ENCODE results near the gene AP2A2. TPM values are rescaled to one million over a fixed set of nuclear protein-coding genes. Genes with fewer than 3 reads are reported as not detected.

Gene AP2A2
- total RNA-seq, 1 donor from 2014 or later, result 17.7 TPM

DNA sequence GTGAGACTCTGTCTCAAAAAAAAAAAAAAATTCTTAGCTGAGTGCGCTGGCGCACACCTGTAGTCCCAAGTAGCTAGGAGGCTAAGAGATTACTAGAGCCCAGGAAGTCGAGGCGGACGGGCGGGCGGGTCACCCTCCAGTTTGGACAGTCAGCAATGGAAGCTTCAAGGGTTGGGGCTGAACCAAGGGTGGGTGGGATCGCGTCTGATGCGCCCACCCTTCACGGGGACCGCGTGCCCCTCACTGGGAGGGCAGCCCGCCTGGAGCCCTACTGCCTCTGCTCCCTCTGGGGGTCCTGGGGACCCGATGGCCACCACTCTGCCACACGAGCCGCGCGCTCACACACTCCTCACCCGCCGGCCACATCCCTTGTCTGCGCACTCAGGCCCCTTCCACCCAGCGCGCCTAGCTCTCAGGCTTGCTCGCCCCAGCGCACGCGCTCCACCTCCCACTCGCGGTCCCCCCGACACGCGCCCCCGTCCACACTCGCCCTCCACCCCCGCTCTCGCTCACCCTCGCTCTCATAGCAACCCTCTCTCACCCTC lies 15.6 kb upstream of the AP2A2 start:
- Histone ChIP-seq H3K27me3 (ENCODE audit: control insufficient read depth in 3 of 3, insufficient read depth in 3 of 3, low read length in 3 of 3) (no peaks in the 10 kb centered on the region), H3K27ac (ENCODE audit: low read depth, low read length) (peak overlapping the region; percentile 58), H3K36me3 (ENCODE audit: control insufficient read depth in 3 of 3, insufficient read depth in 3 of 3, low read length in 3 of 3) (peaks cover 0 to 6% (median 3%) of the 10 kb centered on the region in 3 donors), H3K4me1 (ENCODE audit: control insufficient read depth in 3 of 3, insufficient read depth in 3 of 3, low read length in 3 of 3) (peaks cover 15 to 29% (median 19%) of the 10 kb centered on the region in 3 donors), H3K9me3 (ENCODE audit: control insufficient read depth in 3 of 3, low read length in 3 of 3) (no peaks in the 10 kb centered on the region), H3K9ac (ENCODE audit: low read depth in 1 of 3, low read length in 3 of 3) (peak overlapping the region; percentile 79 to 89 (median 81)), H3K4me3 (ENCODE audit: low read length in 3 of 3) (peak overlapping the region; percentile 74 to 86 (median 85))

DNA sequence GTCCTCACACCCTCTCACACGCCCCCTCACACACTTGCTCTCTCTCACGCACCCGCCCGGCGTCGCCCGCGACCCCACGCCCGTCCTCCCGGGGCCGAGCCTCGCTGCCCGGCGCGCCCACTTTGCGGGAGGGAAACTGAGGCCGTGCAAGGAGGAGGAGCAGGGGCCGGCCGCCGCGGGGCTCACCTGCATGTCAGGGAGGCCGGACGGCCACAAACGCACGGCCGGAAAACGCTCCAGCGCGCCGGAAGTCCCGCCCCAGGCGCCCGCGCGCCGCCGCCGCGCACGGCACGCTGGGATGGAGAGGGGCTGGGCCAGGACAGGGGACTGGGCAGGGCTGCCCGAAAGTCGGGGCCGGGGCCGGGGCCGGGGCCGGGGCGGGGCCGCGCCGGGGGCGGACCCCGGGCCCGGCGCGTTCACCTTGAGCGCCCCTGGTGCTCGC lies 15.1 kb upstream of the AP2A2 start, which contains the start of gene CHID1:
Gene CHID1, minus strand, starts transcription at position 222 of the 442 bp plus-strand sequence. CDS start 5,994 bp downstream, outside the sequence.
- H3K36me3 ChIP-seq (ENCODE audit: control insufficient read depth in 3 of 3, insufficient read depth in 3 of 3, low read length in 3 of 3), result peaks cover 0 to 6% (median 3%) of the 10 kb centered on the region in 3 donors
- peaks cover 15 to 29% (median 19%) of the 10 kb centered on the region in 3 donors for H3K4me1 ChIP-seq (ENCODE audit: control insufficient read depth in 3 of 3, insufficient read depth in 3 of 3, low read length in 3 of 3)
- H3K9me3 ChIP-seq (ENCODE audit: control insufficient read depth in 3 of 3, low read length in 3 of 3), result no peaks in the 10 kb centered on the region
- peak within 1 kb of the TSS; percentile 74 to 86 (median 85) for H3K4me3 ChIP-seq (ENCODE audit: low read length in 3 of 3)
- H3K27me3 ChIP-seq (ENCODE audit: control insufficient read depth in 3 of 3, insufficient read depth in 3 of 3, low read length in 3 of 3), result no peaks in the 10 kb centered on the region
- H3K27ac ChIP-seq (ENCODE audit: low read depth, low read length), result peak within 1 kb of the TSS; percentile 83
- peak within 1 kb of the TSS; percentile 82 to 94 (median 88) for H3K9ac ChIP-seq (ENCODE audit: low read depth in 1 of 3, low read length in 3 of 3)

DNA sequence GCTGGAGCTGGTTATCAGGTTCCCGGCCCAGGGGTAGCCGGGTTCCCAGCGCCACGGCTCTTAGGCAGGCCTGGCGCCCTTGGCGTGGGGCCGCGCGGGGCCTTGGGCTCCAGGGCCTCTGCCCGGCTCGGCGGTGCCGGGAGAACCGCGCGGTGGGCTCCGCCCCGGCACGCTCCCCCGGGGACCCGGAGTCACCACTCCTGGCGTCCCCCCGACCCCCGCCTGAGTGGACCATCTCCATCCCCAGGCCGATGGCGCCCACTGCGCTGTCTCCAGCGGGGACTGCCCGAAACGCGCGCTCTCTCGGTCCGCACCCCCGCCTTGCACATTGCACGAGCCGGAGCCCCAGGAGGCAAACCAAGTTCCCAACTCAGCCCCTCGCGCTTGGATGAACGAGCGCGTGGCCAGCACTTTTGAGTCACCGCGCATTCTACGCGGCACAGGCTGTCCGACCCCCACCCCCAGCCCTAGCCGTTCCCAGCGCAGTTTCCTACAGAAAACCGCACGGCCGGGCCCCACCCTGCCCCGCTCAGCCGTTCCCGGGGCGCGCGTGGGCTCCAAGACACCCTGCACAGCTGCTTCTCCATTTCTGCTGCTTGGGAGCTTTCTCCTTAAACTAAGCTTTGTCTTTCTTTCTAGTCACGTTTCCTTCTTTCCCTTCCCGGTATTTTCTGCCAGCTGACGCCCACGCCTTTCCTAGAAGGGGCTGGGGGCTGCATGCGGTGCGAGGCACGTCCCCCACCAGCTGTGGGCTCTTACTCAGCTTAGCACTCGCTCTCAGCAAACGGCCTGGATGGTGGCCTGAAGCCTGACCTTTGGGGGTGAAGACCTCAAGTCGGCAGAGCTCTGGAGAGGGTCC lies 14.4 kb upstream of the AP2A2 start:
- peaks cover 15 to 29% (median 19%) of the 10 kb centered on the region in 3 donors for H3K4me1 ChIP-seq (ENCODE audit: control insufficient read depth in 3 of 3, insufficient read depth in 3 of 3, low read length in 3 of 3)
- H3K27me3 ChIP-seq (ENCODE audit: control insufficient read depth in 3 of 3, insufficient read depth in 3 of 3, low read length in 3 of 3), result no peaks in the 10 kb centered on the region
- no peaks in the 10 kb centered on the region for H3K9me3 ChIP-seq (ENCODE audit: control insufficient read depth in 3 of 3, low read length in 3 of 3)
- H3K27ac ChIP-seq (ENCODE audit: low read depth, low read length), result peak overlapping the region; percentile 83
- peak overlapping the region; percentile 70 to 85 (median 85) for H3K4me3 ChIP-seq (ENCODE audit: low read length in 3 of 3)
- H3K9ac ChIP-seq (ENCODE audit: low read depth in 1 of 3, low read length in 3 of 3), result peak overlapping the region; percentile 82 to 94 (median 88)
- peaks cover 0 to 6% (median 3%) of the 10 kb centered on the region in 3 donors for H3K36me3 ChIP-seq (ENCODE audit: control insufficient read depth in 3 of 3, insufficient read depth in 3 of 3, low read length in 3 of 3)

DNA sequence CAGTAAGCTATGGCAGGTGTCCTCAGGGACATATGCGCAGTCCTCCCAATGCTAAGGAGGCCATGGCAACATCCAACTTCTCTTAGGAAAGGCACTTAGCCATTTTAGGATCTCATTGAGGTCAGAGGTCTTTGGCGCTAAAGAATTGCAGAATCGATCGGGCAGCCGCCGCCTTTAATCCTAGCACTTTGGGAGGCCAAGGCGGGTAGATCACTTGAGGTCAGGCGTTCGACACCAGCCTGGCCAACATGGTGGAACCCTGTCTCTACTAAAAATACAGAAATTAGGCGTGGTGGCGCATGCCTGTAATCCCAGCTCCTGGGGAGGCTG lies 13.8 kb upstream of the AP2A2 start:
- peak overlapping the region; percentile 82 to 94 (median 88) for H3K9ac ChIP-seq (ENCODE audit: low read depth in 1 of 3, low read length in 3 of 3)
- peak overlapping the region; percentile 83 for H3K27ac ChIP-seq (ENCODE audit: low read depth, low read length)
- peaks cover 15 to 29% (median 19%) of the 10 kb centered on the region in 3 donors for H3K4me1 ChIP-seq (ENCODE audit: control insufficient read depth in 3 of 3, insufficient read depth in 3 of 3, low read length in 3 of 3)
- H3K9me3 ChIP-seq (ENCODE audit: control insufficient read depth in 3 of 3, low read length in 3 of 3), result no peaks in the 10 kb centered on the region
- peak overlapping the region; percentile 70 to 85 (median 85) for H3K4me3 ChIP-seq (ENCODE audit: low read length in 3 of 3)
- peaks cover 0 to 4% (median 3%) of the 10 kb centered on the region in 3 donors for H3K36me3 ChIP-seq (ENCODE audit: control insufficient read depth in 3 of 3, insufficient read depth in 3 of 3, low read length in 3 of 3)
- H3K27me3 ChIP-seq (ENCODE audit: control insufficient read depth in 3 of 3, insufficient read depth in 3 of 3, low read length in 3 of 3), result no peaks in the 10 kb centered on the region

DNA sequence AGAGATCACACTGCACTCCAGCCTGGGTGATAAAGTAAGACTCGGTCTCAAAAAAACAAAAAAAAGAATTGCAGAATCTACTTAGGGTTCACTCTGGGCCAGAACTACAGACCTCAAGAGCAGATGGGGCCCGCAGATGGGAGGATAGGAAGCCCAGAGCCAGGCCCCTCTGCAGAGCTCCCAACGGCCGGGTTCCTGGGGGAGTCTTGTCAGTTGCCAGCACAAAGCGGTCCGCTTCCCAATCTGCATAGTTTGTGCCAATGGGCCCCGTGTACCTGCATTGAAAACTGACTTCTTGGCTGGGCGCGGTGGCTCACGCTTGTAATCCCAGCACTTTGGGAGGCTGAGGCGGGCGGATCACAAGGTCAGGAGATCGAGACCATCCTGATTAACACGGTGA lies 13.4 kb upstream of the AP2A2 start:
- Histone ChIP-seq H3K9me3 (ENCODE audit: control insufficient read depth in 3 of 3, low read length in 3 of 3) (no peaks in the 10 kb centered on the region), H3K27ac (ENCODE audit: low read depth, low read length) (no peak overlapping the region), H3K4me3 (ENCODE audit: low read length in 3 of 3) (no peak overlapping the region), H3K4me1 (ENCODE audit: control insufficient read depth in 3 of 3, insufficient read depth in 3 of 3, low read length in 3 of 3) (peaks cover 15 to 29% (median 19%) of the 10 kb centered on the region in 3 donors), H3K27me3 (ENCODE audit: control insufficient read depth in 3 of 3, insufficient read depth in 3 of 3, low read length in 3 of 3) (no peaks in the 10 kb centered on the region), H3K36me3 (ENCODE audit: control insufficient read depth in 3 of 3, insufficient read depth in 3 of 3, low read length in 3 of 3) (peaks cover 0 to 4% (median 3%) of the 10 kb centered on the region in 3 donors), H3K9ac (ENCODE audit: low read depth in 1 of 3, low read length in 3 of 3) (no peak overlapping the region)

DNA sequence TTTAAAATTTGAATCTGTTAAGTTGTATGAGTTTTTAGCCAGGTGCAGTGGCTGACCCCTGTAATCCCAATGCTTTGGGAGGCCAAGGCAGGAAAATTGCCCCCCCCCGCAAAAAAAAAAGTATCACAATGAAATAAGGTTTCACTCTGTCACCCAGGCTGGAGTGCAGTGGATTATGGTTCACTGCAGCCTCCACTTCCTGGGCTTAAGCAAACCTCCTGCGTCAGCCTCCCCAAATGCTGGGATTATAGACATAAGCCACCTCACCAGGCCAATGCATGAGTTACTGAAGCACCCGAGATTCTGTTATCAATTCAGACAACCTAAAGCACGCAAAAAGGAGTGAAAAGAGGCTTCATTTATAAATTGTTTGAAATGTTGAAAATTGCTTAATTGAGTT lies 12.6 kb upstream of the AP2A2 start:
- H3K27ac ChIP-seq (ENCODE audit: low read depth, low read length), result no peak overlapping the region
- no peaks in the 10 kb centered on the region for H3K9me3 ChIP-seq (ENCODE audit: control insufficient read depth in 3 of 3, low read length in 3 of 3)
- H3K4me3 ChIP-seq (ENCODE audit: low read length in 3 of 3), result no peak overlapping the region
- peaks cover 0 to 4% (median 3%) of the 10 kb centered on the region in 3 donors for H3K36me3 ChIP-seq (ENCODE audit: control insufficient read depth in 3 of 3, insufficient read depth in 3 of 3, low read length in 3 of 3)
- H3K9ac ChIP-seq (ENCODE audit: low read depth in 1 of 3, low read length in 3 of 3), result no peak overlapping the region
- peaks cover 15 to 29% (median 19%) of the 10 kb centered on the region in 3 donors for H3K4me1 ChIP-seq (ENCODE audit: control insufficient read depth in 3 of 3, insufficient read depth in 3 of 3, low read length in 3 of 3)
- H3K27me3 ChIP-seq (ENCODE audit: control insufficient read depth in 3 of 3, insufficient read depth in 3 of 3, low read length in 3 of 3), result no peaks in the 10 kb centered on the region

DNA sequence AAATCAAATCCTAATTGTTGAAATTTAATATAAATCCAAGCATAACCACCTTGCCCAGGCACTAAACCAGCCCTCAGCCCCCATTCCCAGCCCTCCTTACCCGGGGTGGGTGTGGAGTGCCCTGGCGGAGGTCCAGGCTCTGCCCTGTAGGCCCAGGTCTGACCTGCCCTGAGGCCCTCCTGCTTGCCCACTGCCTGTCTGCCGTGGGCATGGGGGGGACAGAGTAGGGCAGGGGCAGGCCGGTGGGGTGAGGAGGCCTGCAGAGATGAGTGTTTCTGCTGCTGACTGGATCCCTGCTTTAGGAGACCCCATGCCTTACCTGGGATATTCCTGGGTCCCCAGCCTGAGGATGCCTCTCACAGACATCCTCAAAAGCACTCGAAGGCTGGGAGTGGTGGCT lies 11.5 kb upstream of the AP2A2 start:
- peak overlapping the region; percentile 56 for H3K27ac ChIP-seq (ENCODE audit: low read depth, low read length)

DNA sequence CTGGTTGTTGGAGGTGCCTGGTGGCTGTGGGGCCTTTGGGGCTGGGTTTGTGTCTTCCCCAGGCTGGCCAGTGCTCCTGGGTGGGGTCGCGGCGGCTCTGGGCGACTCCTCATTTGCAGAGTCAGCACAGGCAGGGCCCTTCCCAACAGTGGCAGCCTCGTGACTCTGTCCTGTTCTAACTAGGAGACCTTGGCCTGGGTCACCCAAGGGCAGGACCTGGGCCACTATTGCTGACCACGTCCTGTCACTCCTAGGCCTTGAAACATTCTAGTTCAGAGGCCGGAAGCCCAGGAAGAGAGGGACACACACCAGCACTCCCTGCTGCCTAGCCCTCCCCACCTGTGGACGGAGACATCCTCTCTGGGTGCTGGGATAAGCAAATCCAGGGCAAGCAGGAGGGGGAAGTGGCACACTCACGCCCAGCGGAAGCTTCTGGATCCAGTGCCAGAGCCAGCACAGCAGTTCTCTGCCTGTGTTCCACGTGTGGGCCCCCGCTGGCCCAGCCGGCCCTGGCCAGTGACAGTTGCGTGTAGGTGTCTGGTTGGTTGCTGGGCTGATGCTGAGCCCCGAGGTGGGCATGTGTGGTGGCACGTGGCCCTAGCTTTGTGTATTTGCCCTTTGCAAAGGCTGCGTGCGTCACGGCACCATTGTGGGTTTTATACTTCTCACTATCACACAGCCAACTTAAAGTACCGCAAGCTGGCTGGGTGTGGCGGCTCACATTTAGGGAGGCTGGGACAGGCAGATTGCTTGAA lies 10.7 kb upstream of the AP2A2 start:
- peaks cover 0 to 2% (median 0%) of the 10 kb centered on the region in 3 donors for H3K36me3 ChIP-seq (ENCODE audit: control insufficient read depth in 3 of 3, insufficient read depth in 3 of 3, low read length in 3 of 3)
- H3K9me3 ChIP-seq (ENCODE audit: control insufficient read depth in 3 of 3, low read length in 3 of 3), result no peaks in the 10 kb centered on the region
- peaks cover 12 to 16% (median 15%) of the 10 kb centered on the region in 3 donors for H3K4me1 ChIP-seq (ENCODE audit: control insufficient read depth in 3 of 3, insufficient read depth in 3 of 3, low read length in 3 of 3)
- no peaks in the 10 kb centered on the region for H3K27me3 ChIP-seq (ENCODE audit: control insufficient read depth in 3 of 3, insufficient read depth in 3 of 3, low read length in 3 of 3)
- H3K9ac ChIP-seq (ENCODE audit: low read depth in 1 of 3, low read length in 3 of 3), result peak overlapping the region in 1 of 3 donors; percentile 33
- no peak overlapping the region for H3K4me3 ChIP-seq (ENCODE audit: low read length in 3 of 3)
- H3K27ac ChIP-seq (ENCODE audit: low read depth, low read length), result peak overlapping the region; percentile 56

More for the DNA sequence above, 11.5 kb upstream of the AP2A2 start:
- H3K9me3 ChIP-seq (ENCODE audit: control insufficient read depth in 3 of 3, low read length in 3 of 3), result no peaks in the 10 kb centered on the region
- H3K27me3 ChIP-seq (ENCODE audit: control insufficient read depth in 3 of 3, insufficient read depth in 3 of 3, low read length in 3 of 3), result no peaks in the 10 kb centered on the region
- H3K4me3 ChIP-seq (ENCODE audit: low read length in 3 of 3), result no peak overlapping the region
- peak overlapping the region in 1 of 3 donors; percentile 33 for H3K9ac ChIP-seq (ENCODE audit: low read depth in 1 of 3, low read length in 3 of 3)
- H3K4me1 ChIP-seq (ENCODE audit: control insufficient read depth in 3 of 3, insufficient read depth in 3 of 3, low read length in 3 of 3), result peaks cover 16 to 22% (median 21%) of the 10 kb centered on the region in 3 donors
- peaks cover 0 to 3% (median 0%) of the 10 kb centered on the region in 3 donors for H3K36me3 ChIP-seq (ENCODE audit: control insufficient read depth in 3 of 3, insufficient read depth in 3 of 3, low read length in 3 of 3)

DNA sequence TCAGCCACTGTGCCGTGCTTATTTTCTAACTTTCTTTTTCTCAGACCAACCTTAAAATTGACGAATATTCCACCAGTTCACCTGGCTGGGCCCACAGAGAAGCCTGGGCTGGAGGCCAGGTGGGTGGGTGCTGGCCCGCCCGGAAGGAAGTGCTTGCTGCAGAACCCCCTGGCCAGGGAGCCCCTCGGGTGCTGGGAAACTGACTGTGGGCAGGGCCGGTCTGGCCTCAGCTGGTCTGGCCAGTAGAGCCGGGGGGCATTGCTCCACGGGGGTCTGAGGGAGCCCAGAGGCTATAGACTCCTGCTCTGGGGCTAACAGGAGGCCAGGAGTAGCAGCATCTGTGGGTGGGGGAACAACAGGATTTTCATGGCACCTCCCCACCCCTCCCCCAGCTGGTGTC lies 8.2 kb upstream of the AP2A2 start:
- Histone ChIP-seq H3K36me3 (ENCODE audit: control insufficient read depth in 3 of 3, insufficient read depth in 3 of 3, low read length in 3 of 3) (no peaks in the 10 kb centered on the region), H3K9me3 (ENCODE audit: control insufficient read depth in 3 of 3, low read length in 3 of 3) (no peaks in the 10 kb centered on the region), H3K27ac (ENCODE audit: low read depth, low read length) (no peak overlapping the region), H3K4me3 (ENCODE audit: low read length in 3 of 3) (no peak overlapping the region), H3K9ac (ENCODE audit: low read depth in 1 of 3, low read length in 3 of 3) (peak overlapping the region in 1 of 3 donors; percentile 3), H3K27me3 (ENCODE audit: control insufficient read depth in 3 of 3, insufficient read depth in 3 of 3, low read length in 3 of 3) (no peaks in the 10 kb centered on the region), H3K4me1 (ENCODE audit: control insufficient read depth in 3 of 3, insufficient read depth in 3 of 3, low read length in 3 of 3) (peaks cover 3 to 5% (median 4%) of the 10 kb centered on the region in 3 donors)
